HepG2 (cell line): ENCODE data around the gene UPF3A. TPM values are rescaled to one million over a fixed set of nuclear protein-coding genes. Genes with fewer than 3 reads are reported as not detected.

ENCODE experiments used
- ATAC-seq: fragments of 200-7000 bp; cut with Tn5 transposase; 3 replicates; pipeline ENCODE4 v1.9.1; 2020; ENCODE audit warnings: mild to moderate bottlenecking, moderate library complexity
- BruUV-seq: library from RNA; stranded (reverse); fragments of 400-500 nt; replicated peaks from 2 replicates; lab custom pipeline; 2021; lab: Mats Ljungman, UMichigan
- CTCF ChIA-PET: fragments of 300-600 bp; formaldehyde crosslinking; extraction: SDS; loops from one replicate; lab custom pipeline; 2021; ENCODE audit warnings: low total read pairs, inconsistent platforms, low intra/inter-chr PET ratio; lab: Yijun Ruan, JAX
- POLR2A ChIA-PET: fragments of 350-600 bp; sonication (Branson Sonifier 250); formaldehyde crosslinking; loops from one replicate; lab custom pipeline; 2020; ENCODE audit warnings: antibody characterized with exemption, inconsistent platforms; lab: Yijun Ruan, JAX
- DNase-seq: peaks from one replicate; pipeline ENCODE4 v3.0.0-alpha.2; 2015; ENCODE audit warnings: low spot score
- FAIRE-seq: peaks from 3 replicates; lab custom pipeline; 2011; peaks lifted over from hg19 to GRCh38; lab: Jason Lieb, UNC
- H2AFZ ChIP-seq: one replicate; pipeline ENCODE4 v1.6.1; 2011; ENCODE audit warnings: low read length, inconsistent platforms
- H3K27ac ChIP-seq: fragments of 300-600 bp; 3 replicates; pipeline ENCODE4 v1.8.0; 2011; ENCODE audit warnings: mixed run types, mild to moderate bottlenecking, mixed read lengths, low read length, inconsistent platforms; ENCODE audit not compliant: insufficient read depth; ENCODE audit errors: extremely low read length
- H3K27me3 ChIP-seq, 2 experiments: fragments of 200-600 bp in 1 of 2; 2 replicates in 1 of 2; 3 replicates in 1 of 2; pipeline versions ENCODE4 v1.6.0 to v1.8.0; 2011; ENCODE audit warnings: low read length in 2 of 2, mild to moderate bottlenecking in 2 of 2, moderate library complexity in 2 of 2, inconsistent platforms in 1 of 2; ENCODE audit not compliant: insufficient read depth in 2 of 2, control insufficient read depth in 1 of 2
- H3K36me3 ChIP-seq, 2 experiments: fragments of 200-600 bp in 1 of 2; replicated peaks in 1 of 2; 2 replicates in 1 of 2; 3 replicates in 1 of 2; pipeline versions ENCODE4 v1.5.1 to v1.8.0; 2011; ENCODE audit warnings: low read length in 2 of 2, inconsistent platforms in 1 of 2; ENCODE audit not compliant: insufficient read depth in 2 of 2, control insufficient read depth in 1 of 2
- H3K4me1 ChIP-seq: 2 replicates; pipeline ENCODE4 v1.5.1; 2012; ENCODE audit warnings: low read length, inconsistent platforms; ENCODE audit not compliant: insufficient read depth
- H3K4me2 ChIP-seq: 2 replicates; pipeline ENCODE4 v1.6.0; 2011; ENCODE audit warnings: low read depth, low read length, inconsistent platforms
- H3K4me3 ChIP-seq, 3 experiments: fragments of 200-600 bp in 1 of 3; sonication (generic), shearing (Covaris generic) in 1 of 3; replicated peaks in 1 of 3; 2 replicates each; pipeline ENCODE4 v1.5.1; 2011 to 2016; ENCODE audit warnings: low read length in 3 of 3, inconsistent platforms in 2 of 3, low read depth in 2 of 3, mild to moderate bottlenecking in 2 of 3, control low read depth in 1 of 3, mixed read lengths in 1 of 3; ENCODE audit not compliant: insufficient read depth in 1 of 3
- H3K79me2 ChIP-seq: one replicate; pipeline ENCODE4 v1.6.1; 2011; ENCODE audit warnings: low read length, inconsistent platforms; ENCODE audit not compliant: insufficient read depth
- H3K9ac ChIP-seq: 2 replicates; pipeline ENCODE4 v1.6.0; 2011; ENCODE audit warnings: mild to moderate bottlenecking, low read depth, low read length, inconsistent platforms; ENCODE audit not compliant: insufficient read depth
- H3K9me3 ChIP-seq: 2 replicates; pipeline ENCODE4 v1.5.1; 2012; ENCODE audit warnings: mild to moderate bottlenecking, low read length
- H4K20me1 ChIP-seq: 2 replicates; pipeline ENCODE4 v1.6.0; 2011; ENCODE audit warnings: inconsistent platforms, mild to moderate bottlenecking, low read length, moderate library complexity; ENCODE audit not compliant: insufficient read depth
- DRAP1 ChIP-seq: IDR thresholded peaks from 2 replicates; pipeline ENCODE4 v1.6.1; 2016; ENCODE audit warnings: missing genetic modification reagents, missing compliant biosample characterization
- MLX ChIP-seq: IDR thresholded peaks from 2 replicates; pipeline ENCODE4 v1.6.1; 2016
- REST ChIP-seq, 2 experiments: IDR thresholded peaks; 2 replicates each; pipeline ENCODE4 v1.6.1; 2011 to 2012; ENCODE audit warnings: low read length in 2 of 2, borderline replicate concordance in 1 of 2, low read depth in 1 of 2, mild to moderate bottlenecking in 1 of 2, moderate library complexity in 1 of 2
- ZNF30 ChIP-seq: sonication (generic); formaldehyde crosslinking; IDR thresholded peaks from 2 replicates; pipeline ENCODE4 v1.5.0; 2020; ENCODE audit warnings: mild to moderate bottlenecking, missing genetic modification reagents
- ZNF546 ChIP-seq: sonication (generic); formaldehyde crosslinking; conservative IDR thresholded peaks from 2 replicates; pipeline ENCODE4 v1.8.1; 2023; ENCODE audit warnings: mild to moderate bottlenecking, missing genetic modification reagents
- ZNF609 ChIP-seq: sonication (generic); formaldehyde crosslinking; IDR thresholded peaks from 2 replicates; pipeline ENCODE4 v1.4.0; 2020; ENCODE audit warnings: mild to moderate bottlenecking, missing genetic modification reagents, borderline replicate concordance
- ZNF720 ChIP-seq: sonication (generic); formaldehyde crosslinking; IDR thresholded peaks from 2 replicates; pipeline ENCODE4 v1.4.0; 2020; ENCODE audit warnings: missing genetic modification reagents
- WGBS: methylation state at CpG from one replicate; pipeline ENCODE4 v1.1.6; 2017; ENCODE audit warnings: low lambda C conversion rate; 5-methylcytosine and 5-hydroxymethylcytosine counted together
- in situ Hi-C: cut with HindIII; loops from 2 replicates; pipeline ENCODE4 v1.10.0; 2017; ENCODE audit warnings: low pct_unique_long_range_greater_than_20kb; ENCODE audit not compliant: extremely low pct_ligation_motif_present
- intact Hi-C: fragments of 100-400 bp; cut with micrococcal nuclease; formaldehyde crosslinking; loops from one replicate; pipeline ENCODE4 v1.10.0; 2022; ENCODE audit not compliant: unreplicated experiment
- polyA plus RNA-seq, 8 experiments: library from polyadenylated mRNA; depleted of rRNA in 3 of 8; stranded (reverse) in 7 of 8; unstranded in 1 of 8; fragments of >200 nt; fragmentation: Illumina TruSeq in 4 of 8; extraction: Trizol in 4 of 8; gene quantifications; 2 replicates each; pipeline versions ENCODE4 v1.2.1 to v1.2.3, GENCODE V29; 2011 to 2016; ENCODE audit warnings: low read depth in 4 of 8, missing spikeins in 1 of 8, mixed read lengths in 1 of 8; ENCODE audit not compliant: insufficient read depth in 1 of 8
- total RNA-seq, 5 experiments: library from RNA; depleted of rRNA; stranded (reverse); fragments of >200 nt; fragmentation: Illumina TruSeq; extraction: Trizol; gene quantifications; 2 replicates each; pipeline ENCODE4 v1.2.3, GENCODE V29; 2016; ENCODE audit warnings: low read depth in 1 of 5

Gene UPF3A
- total and polyA plus RNA-seq, 2 of the 13 experiments (the other 11 are each of a cell fraction or from before 2014, with no cell fraction given) = 60.2 to 63.8 TPM

- WGBS = 29% methylated on average over 8 of the region's 8 CpGs
- Histone ChIP-seq H3K9ac (no peak overlapping the region), H3K79me2 (peaks cover 16% of the 10 kb centered on the region), H4K20me1 (no peaks in the 10 kb centered on the region), H3K36me3 (peaks cover 0 to 4% of the 10 kb centered on the region in 2 experiments; a peak in 1 of 5 replicates), H2AFZ (no peak overlapping the region), H3K27me3 (peaks cover 6 to 34% of the 10 kb centered on the region in 2 experiments), H3K4me2 (no peak overlapping the region), H3K4me1 (0 out of 2 replicates have a peak, but pooled peaks cover 6% of the 10 kb centered on the region), H3K9me3 (no peaks in the 10 kb centered on the region), H3K27ac (no peak overlapping the region), H3K4me3 (no peak overlapping the region)
- intact Hi-C loops (no loop called here), in situ Hi-C loops (no loop called here)
- POLR2A ChIA-PET = no interaction called here
- CTCF ChIA-PET = no interaction called here
- DNase-seq (no peak), FAIRE-seq (no peak), ATAC-seq (no peak)
- TF ChIP-seq ZNF546 (no peak), ZNF720 (no peak), ZNF30 (CRISPR knock-in tag) (no peak), ZNF609 (no peak), REST (IDR thresholded peaks at IDR 0.05; ENCODE audit: borderline replicate concordance in 1 of 2, low read depth in 1 of 2, low read length in 2 of 2) (no peak), MLX (no peak), DRAP1 (no peak)
- no TSS peak for BruUV-seq
These were observed 49.5 kb upstream of the UPF3A start for GRCh38 chr13:114231886-114232285.
